Thyroid gland (tissue), 4 donors: ENCODE results near the gene TSPAN5. TPM values are rescaled to one million over a fixed set of nuclear protein-coding genes. Genes with fewer than 3 reads are reported as not detected.

Experiments used
- DNase-seq, 2 donors: peaks; one replicate each; pipeline ENCODE4 v3.0.0-alpha.2; 2019
- H3K27ac ChIP-seq, 3 donors: fragments of 200-600 bp; sonication (generic); 1 replicate in 2 of 3; 2 replicates in 1 of 3; pipeline ENCODE4 v1.5.1; 2016 to 2019; ENCODE audit warnings: mild to moderate bottlenecking in 1 of 3, moderate library complexity in 1 of 3
- H3K27me3 ChIP-seq: fragments of 200-600 bp; sonication (generic); one replicate; pipeline ENCODE4 v1.5.1; 2019
- H3K36me3 ChIP-seq, 2 donors: fragments of 200-600 bp; sonication (generic); one replicate each; pipeline ENCODE4 v1.5.1; 2016 to 2019
- H3K4me1 ChIP-seq, 2 donors: fragments of 200-600 bp; sonication (generic); one replicate each; pipeline ENCODE4 v1.5.1; 2017 to 2019
- H3K4me3 ChIP-seq, 3 donors: fragments of 200-600 bp; sonication (generic); replicated peaks in 1 of 3; 1 replicate in 2 of 3; 2 replicates in 1 of 3; pipeline ENCODE4 v1.5.1; 2016; ENCODE audit warnings: mild to moderate bottlenecking in 1 of 3
- H3K9me3 ChIP-seq: fragments of 200-600 bp; sonication (generic); one replicate; pipeline ENCODE4 v1.5.1; 2017
- POLR2A ChIP-seq, 2 donors: fragments of 450-650 bp; IDR thresholded peaks; one replicate each; pipeline ENCODE4 v1.6.1; 2017; ENCODE audit warnings: antibody characterized with exemption in 2 of 2, mild to moderate bottlenecking in 2 of 2, moderate library complexity in 1 of 2
- WGBS, 2 donors: methylation state at CpG; one replicate each; pipeline ENCODE4 v1.1.5; 2017; 5-methylcytosine and 5-hydroxymethylcytosine counted together
- intact Hi-C: fragments of 100-400 bp; cut with DNase I; formaldehyde crosslinking; loops from one replicate; pipeline ENCODE4 v1.15.1; 2023
- total RNA-seq, 4 donors: library from RNA; depleted of rRNA; stranded (reverse); fragments of >200 nt; gene quantifications; one replicate each; pipeline ENCODE4 v1.2.3, GENCODE V29; 2016
- TF ChIP-seq, protein P1 (sequence below), 6 experiments: fragments of 200-600 bp in 3 of 6; fragments of 450-650 bp in 3 of 6; sonication (generic) in 3 of 6; IDR thresholded peaks; one replicate each; pipeline ENCODE4 v1.5.1; 2016 to 2019; ENCODE audit warnings: antibody characterized with exemption in 6 of 6, mild to moderate bottlenecking in 2 of 6, inconsistent platforms in 1 of 6, moderate library complexity in 1 of 6

Gene TSPAN5
- total RNA-seq, 4 donors from 2014 or later: 26.4 to 48.0 (median 29.1) TPM

DNA sequence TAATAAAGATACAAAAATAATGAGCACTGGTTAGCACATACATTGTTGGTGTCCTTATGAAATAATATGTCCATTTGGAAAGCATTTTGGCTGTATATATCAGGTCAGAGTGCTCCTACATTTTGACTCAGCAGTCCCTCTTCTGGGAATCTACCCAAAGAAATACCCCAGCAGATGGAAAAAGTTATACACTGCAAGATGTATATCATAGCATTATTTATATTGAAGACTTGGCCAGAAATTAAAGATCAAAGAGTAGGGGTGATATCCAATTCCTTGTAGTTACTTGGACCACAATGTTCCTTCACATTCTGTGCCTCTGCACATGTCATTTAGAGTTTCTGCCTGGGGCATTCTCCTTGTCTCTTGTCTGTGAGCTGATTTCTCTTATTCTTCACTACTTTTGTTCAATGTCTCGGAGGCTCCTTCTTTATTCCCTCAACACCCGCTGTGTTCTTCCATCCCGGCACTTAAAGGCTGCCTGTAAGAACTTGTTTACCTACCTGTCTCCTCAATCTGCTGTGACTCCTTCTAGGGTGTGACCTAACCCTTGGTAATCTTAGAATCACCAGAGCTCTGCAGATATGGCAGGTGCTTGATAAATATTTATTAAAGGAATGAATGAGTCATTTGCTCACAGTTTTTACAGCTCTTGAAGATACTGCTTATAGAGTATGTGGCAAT is 3.1 kb upstream of the TSPAN5 start:
- Histone ChIP-seq H3K4me1 (peaks cover 8 to 11% of the 10 kb centered on the region in 2 donors), H3K27me3 (no peaks in the 10 kb centered on the region), H3K9me3 (no peaks in the 10 kb centered on the region), H3K36me3 (no peaks in the 10 kb centered on the region), H3K4me3 (no peak overlapping the region), H3K27ac (no peak overlapping the region)
- DNase-seq: no peak
- WGBS, 2 donors: 73 to 79% methylated on average over 3 of the region's 3 CpGs
- TF ChIP-seq, protein P1, sequence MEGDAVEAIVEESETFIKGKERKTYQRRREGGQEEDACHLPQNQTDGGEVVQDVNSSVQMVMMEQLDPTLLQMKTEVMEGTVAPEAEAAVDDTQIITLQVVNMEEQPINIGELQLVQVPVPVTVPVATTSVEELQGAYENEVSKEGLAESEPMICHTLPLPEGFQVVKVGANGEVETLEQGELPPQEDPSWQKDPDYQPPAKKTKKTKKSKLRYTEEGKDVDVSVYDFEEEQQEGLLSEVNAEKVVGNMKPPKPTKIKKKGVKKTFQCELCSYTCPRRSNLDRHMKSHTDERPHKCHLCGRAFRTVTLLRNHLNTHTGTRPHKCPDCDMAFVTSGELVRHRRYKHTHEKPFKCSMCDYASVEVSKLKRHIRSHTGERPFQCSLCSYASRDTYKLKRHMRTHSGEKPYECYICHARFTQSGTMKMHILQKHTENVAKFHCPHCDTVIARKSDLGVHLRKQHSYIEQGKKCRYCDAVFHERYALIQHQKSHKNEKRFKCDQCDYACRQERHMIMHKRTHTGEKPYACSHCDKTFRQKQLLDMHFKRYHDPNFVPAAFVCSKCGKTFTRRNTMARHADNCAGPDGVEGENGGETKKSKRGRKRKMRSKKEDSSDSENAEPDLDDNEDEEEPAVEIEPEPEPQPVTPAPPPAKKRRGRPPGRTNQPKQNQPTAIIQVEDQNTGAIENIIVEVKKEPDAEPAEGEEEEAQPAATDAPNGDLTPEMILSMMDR (IDR thresholded peaks at IDR 0.05): no peak
- TF ChIP-seq POLR2A (IDR thresholded peaks at IDR 0.05): no peak
- intact Hi-C loops: no loop called here

DNA sequence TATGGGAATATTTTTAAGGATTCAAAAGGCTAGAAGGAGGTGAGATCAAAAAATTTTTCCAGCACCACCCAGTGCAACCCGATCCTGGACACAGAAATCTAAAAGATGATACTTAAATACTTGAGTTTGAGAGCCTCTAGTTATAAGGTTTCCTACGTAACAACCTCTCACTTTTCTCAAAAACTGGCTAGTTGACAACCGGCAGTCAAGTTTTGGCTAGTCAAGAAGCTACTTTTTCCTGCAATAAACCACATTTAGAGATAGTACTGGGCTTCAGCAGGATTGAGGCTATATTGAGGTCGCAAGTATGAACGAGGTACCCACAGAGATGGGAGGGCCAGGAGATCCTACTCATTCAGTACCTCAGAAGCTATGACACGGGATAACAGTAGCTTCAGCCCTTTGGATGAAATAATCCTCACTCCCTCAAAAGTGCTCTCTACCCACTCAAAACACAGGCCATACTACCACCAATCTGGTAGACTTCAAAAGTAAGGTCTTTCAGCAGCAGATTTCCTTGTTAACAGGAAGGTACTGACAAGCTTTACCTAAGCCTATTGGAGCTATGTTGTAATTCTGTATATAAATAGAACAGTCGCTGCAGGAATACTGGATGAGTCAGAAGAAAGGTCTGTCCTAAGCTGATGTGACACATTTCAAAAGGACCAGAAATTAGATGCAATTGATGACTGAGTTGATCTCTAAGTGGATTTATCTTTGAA is 1.5 kb upstream of the TSPAN5 start:
- H3K9me3 ChIP-seq: no peaks in the 10 kb centered on the region
- H3K4me3 ChIP-seq: peak overlapping the region in 1 of 3 donors; percentile 76
- no peak for DNase-seq
- no peaks in the 10 kb centered on the region for H3K36me3 ChIP-seq
- peak overlapping the region in 1 of 3 donors; percentile 62 for H3K27ac ChIP-seq
- TF ChIP-seq, protein P1 (IDR thresholded peaks at IDR 0.05): no peak
- no peak for TF ChIP-seq POLR2A (IDR thresholded peaks at IDR 0.05)
- 75 to 82% methylated on average over 7 of the region's 7 CpGs for WGBS, 2 donors
- intact Hi-C loops: loop anchor here (10.0 kb wide), 1 partner anchor 185 kb away; no protein-coding TSS in a partner anchor
- H3K4me1 ChIP-seq: peaks cover 18 to 27% of the 10 kb centered on the region in 2 donors
- no peaks in the 10 kb centered on the region for H3K27me3 ChIP-seq

DNA sequence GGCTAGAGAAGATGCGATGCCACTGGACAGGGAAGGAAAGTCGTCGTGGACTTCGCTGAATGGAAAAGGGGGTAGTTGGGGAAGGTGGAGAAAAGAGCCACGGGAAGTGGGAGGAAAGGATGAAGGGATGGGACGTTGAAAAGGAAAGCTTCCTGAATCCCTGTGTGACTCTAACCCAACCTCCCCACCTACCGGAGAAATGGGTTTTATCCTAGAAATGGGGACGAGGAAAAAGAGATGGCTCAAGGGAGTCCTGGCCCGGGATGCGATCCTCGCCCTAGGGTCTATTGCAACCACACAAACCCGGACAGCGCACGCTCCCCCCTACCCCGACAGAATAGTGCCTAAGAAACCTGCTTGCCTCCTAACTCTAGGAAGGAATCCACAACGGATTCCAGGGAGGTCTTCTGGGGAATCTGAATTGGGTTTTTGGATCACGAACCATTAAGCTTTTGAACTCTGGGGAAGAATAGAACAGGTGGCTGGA is 738 bp upstream of the TSPAN5 start:
- TF ChIP-seq, protein P1 (IDR thresholded peaks at IDR 0.05): no peak
- no peak for TF ChIP-seq POLR2A (IDR thresholded peaks at IDR 0.05)
- intact Hi-C loops: loop anchor here (10.0 kb wide), 1 partner anchor 184 kb away; no protein-coding TSS in a partner anchor
- Histone ChIP-seq H3K27ac (peak overlapping the region; percentile 31 to 75 (median 62)), H3K36me3 (no peaks in the 10 kb centered on the region), H3K27me3 (no peaks in the 10 kb centered on the region), H3K4me1 (peaks cover 26 to 34% of the 10 kb centered on the region in 2 donors), H3K4me3 (peak overlapping the region; percentile 6 to 76 (median 71)), H3K9me3 (no peaks in the 10 kb centered on the region)
- peak; percentile 12 to 13 for DNase-seq
- 8 to 12% methylated on average over 16 to 17 of the region's 17 CpGs for WGBS, 2 donors

DNA sequence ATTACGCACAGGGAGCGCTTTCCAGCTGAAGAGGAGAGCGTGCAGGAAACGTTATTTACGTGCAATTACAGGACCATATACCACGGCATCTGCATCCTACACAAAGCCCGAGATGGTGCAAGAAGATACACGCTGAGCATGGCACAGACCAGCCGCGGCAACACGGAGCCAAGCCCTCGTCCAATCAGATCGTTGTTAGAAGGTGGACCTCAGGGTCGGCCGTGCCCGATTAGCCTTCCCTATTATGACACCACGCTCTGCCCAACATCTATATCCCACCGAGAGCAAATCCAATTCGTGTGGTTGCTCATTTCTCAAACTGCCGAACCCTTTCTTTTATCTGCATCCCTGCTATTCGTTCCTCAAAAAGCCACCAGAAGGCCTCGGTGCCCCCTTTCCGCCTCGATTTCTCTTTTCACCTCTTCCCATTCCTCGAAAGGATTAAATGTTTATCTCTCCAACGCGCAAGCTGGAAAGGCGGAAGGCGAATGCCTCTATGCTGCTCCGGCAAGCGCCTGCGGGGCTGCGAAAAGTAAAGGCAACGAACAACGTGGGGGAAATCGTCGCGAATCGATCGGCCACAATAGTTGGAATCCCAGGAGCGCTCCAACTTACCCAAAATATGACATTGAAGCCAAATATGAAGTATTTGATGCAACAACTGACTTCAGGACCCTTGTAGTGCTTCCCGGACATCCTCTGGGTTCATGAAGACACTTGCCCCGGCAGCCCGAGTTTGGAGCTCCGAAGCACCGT is 702 bp downstream of the TSPAN5 start:
- Histone ChIP-seq H3K4me3 (peak overlapping the region; percentile 13 to 76 (median 44)), H3K27ac (peak overlapping the region in 2 of 3 donors; percentile 39 to 59), H3K36me3 (no peaks in the 10 kb centered on the region), H3K4me1 (peaks cover 28 to 39% of the 10 kb centered on the region in 2 donors), H3K9me3 (no peaks in the 10 kb centered on the region), H3K27me3 (no peaks in the 10 kb centered on the region)
- TF ChIP-seq POLR2A (IDR thresholded peaks at IDR 0.05): no peak
- TF ChIP-seq, protein P1 (IDR thresholded peaks at IDR 0.05): no peak
- 0 to 1% methylated on average over 42 to 46 of the region's 46 CpGs for WGBS, 2 donors
- peak; percentile 40 to 44 for DNase-seq
- intact Hi-C loops: loop anchor here (10.0 kb wide), 1 partner anchor 183 kb away; no protein-coding TSS in a partner anchor
